ENCODE data around the gene C18orf63. TPM values are rescaled to one million over a fixed set of nuclear protein-coding genes. Genes with fewer than 3 reads are reported as not detected.
A peak's percentile ranks its signal among the peaks of the same experiment; 100 is the strongest.

C18orf63 gene
- total RNA-seq, 1 experiment from 2014 or later = not detected

GRCh38 chr18:74289137-74289536 is 26.5 kb upstream of the C18orf63 start:
- no peak for DNase-seq (ENCODE audit: low spot score)
- Mint-ChIP-seq H3K4me3 (peak overlapping the region; percentile 11), H3K27ac (peak overlapping the region; percentile 80), H3K27me3 (ENCODE audit: low read depth) (no peaks in the 10 kb centered on the region; the same call in 1 of the 2 replicates), H3K4me1 (peaks cover 49% of the 10 kb centered on the region), H3K36me3 (peaks cover 10% of the 10 kb centered on the region), H3K9me3 (no peaks in the 10 kb centered on the region)
- POLR2A ChIA-PET = interaction anchor here (0.7 kb wide), 1 partner anchor 35 kb away, joined by 5 read pairs; no protein-coding TSS in a partner anchor
- ATAC-seq = no peak
- CTCF ChIA-PET = no interaction called here
- TF ChIP-seq ZNF317 (CRISPR knock-in tag; IDR thresholded peaks at IDR 0.05; ENCODE audit: borderline replicate concordance, low read depth) (no peak), FOXJ3 (CRISPR knock-in tag; IDR thresholded peaks at IDR 0.05; ENCODE audit: borderline replicate concordance) (no peak), PREB (CRISPR knock-in tag; IDR thresholded peaks at IDR 0.05; ENCODE audit: borderline replicate concordance) (no peak), USF2 (CRISPR knock-in tag; IDR thresholded peaks at IDR 0.05) (no peak), ZNF532 (CRISPR knock-in tag; IDR thresholded peaks at IDR 0.05; ENCODE audit: borderline replicate concordance) (no peak), PRDM15 (CRISPR knock-in tag; IDR thresholded peaks at IDR 0.05) (no peak), KAT7 (CRISPR knock-in tag; IDR thresholded peaks at IDR 0.05; ENCODE audit: borderline replicate concordance) (no peak), ATF2 (CRISPR knock-in tag; IDR thresholded peaks at IDR 0.05; ENCODE audit: borderline replicate concordance, low read depth) (no peak), GTF2I (CRISPR knock-in tag; conservative IDR thresholded peaks at IDR 0.05) (no peak), ZNF512 (CRISPR knock-in tag; IDR thresholded peaks at IDR 0.05; ENCODE audit: borderline replicate concordance) (no peak), ZNF138 (CRISPR knock-in tag; conservative IDR thresholded peaks at IDR 0.05) (no peak), ZNF396 (CRISPR knock-in tag; IDR thresholded peaks at IDR 0.05; ENCODE audit: borderline replicate concordance) (no peak), ZBTB43 (CRISPR knock-in tag; IDR thresholded peaks at IDR 0.05) (no peak), E2F5 (CRISPR knock-in tag; IDR thresholded peaks at IDR 0.05) (no peak), JUN (CRISPR knock-in tag; IDR thresholded peaks at IDR 0.05) (no peak), TEAD1 (CRISPR knock-in tag; IDR thresholded peaks at IDR 0.05) (no peak), OVOL2 (CRISPR knock-in tag; IDR thresholded peaks at IDR 0.05; ENCODE audit: borderline replicate concordance) (no peak)
